GM19438 (cell line): ENCODE data around the gene RBM33.

Source experiments
- ATAC-seq: cut with Tn5 transposase; IDR thresholded peaks from one replicate; pipeline ENCODE4 v1.9.1; 2021; ENCODE audit warnings: low read depth; ENCODE audit not compliant: unreplicated experiment

The RBM33 gene

GRCh38 chr7:155791836-155792235, 147.4 kb downstream of the RBM33 start:
- no peak for ATAC-seq

- ATAC-seq, result no peak
Observed at GRCh38 chr7:155792315-155792960, 148.0 kb downstream of the RBM33 start.

DNA sequence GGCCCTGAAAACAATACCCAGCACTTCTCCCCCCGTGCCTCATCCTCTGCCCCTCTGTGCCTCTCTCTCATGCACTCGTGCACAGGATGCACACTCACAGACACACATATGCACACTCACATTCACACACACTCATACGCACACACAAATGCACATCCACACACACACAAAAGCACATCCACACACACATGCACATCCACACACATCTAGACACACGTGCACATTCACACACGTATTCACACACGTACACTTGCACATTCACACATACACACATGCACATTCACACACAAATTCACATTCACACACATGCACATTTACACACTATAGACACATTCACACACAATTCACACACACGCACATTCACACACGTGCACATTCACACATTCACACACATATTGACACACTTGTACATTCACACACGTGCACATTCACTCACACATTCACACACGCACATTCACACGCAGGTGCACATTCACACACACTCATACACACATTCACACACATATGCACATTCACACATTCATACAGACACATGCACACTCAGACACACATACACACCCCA, 148.6 kb downstream of the RBM33 start:
- ATAC-seq, result no peak

DNA sequence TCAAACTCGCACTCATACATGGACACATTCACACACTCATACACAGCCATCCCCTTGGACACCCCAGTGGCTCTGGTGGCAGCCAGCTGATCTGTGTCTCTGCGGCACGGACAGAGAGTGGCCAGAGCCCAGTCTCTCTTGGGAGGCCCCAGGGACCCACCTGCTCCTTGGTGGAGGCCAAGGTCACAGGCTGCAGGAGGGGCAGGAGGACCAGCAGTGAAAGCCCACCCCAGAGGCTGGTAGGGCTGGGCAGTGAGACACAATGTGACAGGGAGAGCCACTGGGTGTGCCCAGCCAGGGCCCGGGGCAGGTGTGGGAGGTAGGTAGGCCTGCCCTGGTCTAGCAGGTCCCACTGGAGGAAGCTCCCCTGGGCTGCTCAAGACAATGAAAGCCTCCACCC, 149.3 kb downstream of the RBM33 start:
- ATAC-seq, result no peak

- no peak for ATAC-seq
Observed at GRCh38 chr7:155794196-155794595, 149.7 kb downstream of the RBM33 start.

DNA sequence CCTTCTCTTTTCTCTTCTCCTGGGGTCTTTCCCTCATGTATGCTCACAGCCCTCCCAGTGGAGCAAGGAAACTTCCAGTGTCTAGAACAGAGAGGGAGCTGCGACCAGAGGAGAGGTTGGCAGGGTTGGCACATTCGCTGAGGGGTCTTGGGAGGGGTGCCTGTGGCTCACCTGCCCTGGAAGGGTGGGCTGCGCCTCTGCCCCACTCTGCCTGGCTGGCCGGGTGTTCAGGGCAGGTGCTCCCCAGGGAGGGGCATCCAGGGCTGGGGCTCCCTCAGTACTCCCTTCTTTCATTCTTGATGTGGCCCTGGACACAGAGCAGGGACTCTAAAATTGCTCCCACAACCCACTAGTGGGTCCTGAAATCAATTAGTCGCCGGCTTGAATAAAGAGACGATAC, 150.9 kb downstream of the RBM33 start:
- no peak for ATAC-seq

GRCh38 chr7:155795951-155796350, 151.5 kb downstream of the RBM33 start:
- ATAC-seq, result no peak

DNA sequence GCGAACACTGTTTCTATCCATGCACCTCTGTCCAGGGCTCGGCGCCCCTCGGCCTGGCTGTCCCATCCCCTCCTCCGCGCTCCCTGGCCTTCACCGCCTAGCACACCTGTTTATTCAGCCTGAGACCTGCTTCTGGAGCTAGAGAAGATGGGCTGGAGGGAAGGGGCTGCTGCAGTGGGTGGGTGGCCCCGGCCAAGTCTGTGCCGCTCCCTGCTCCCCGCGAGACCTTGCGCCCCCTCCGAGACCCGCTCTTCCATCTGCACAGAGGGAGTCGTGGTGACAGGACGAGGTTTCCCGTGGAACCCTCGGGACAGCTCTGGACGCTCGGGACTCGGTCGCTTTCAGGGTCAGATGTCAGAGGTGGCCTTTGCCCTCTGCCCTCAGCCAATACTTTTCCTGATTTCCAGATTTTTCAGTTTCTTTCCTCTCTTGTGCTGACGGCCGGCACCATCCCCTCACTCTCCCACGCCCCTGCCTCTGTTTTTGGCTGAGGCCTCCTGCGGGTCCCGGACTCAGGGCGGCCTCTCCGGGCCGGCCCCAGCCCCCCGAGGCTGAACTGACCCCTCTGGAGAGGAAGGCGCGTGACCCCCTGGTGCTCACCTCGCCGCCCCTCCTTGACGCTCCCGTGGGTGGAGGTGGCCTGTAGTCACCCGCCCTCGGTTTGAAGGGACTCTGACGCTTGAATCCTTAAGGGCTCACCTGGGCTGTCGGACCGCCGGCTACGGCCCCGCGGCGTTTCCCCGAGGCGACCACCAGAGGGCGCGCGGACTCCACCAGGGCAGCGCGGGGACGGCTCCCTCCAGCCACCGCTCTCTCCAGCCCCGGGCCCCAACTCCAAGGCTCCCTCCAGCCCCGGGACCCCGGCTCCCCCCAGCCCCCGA, 152.2 kb downstream of the RBM33 start:
- peak; percentile 67 for ATAC-seq

DNA sequence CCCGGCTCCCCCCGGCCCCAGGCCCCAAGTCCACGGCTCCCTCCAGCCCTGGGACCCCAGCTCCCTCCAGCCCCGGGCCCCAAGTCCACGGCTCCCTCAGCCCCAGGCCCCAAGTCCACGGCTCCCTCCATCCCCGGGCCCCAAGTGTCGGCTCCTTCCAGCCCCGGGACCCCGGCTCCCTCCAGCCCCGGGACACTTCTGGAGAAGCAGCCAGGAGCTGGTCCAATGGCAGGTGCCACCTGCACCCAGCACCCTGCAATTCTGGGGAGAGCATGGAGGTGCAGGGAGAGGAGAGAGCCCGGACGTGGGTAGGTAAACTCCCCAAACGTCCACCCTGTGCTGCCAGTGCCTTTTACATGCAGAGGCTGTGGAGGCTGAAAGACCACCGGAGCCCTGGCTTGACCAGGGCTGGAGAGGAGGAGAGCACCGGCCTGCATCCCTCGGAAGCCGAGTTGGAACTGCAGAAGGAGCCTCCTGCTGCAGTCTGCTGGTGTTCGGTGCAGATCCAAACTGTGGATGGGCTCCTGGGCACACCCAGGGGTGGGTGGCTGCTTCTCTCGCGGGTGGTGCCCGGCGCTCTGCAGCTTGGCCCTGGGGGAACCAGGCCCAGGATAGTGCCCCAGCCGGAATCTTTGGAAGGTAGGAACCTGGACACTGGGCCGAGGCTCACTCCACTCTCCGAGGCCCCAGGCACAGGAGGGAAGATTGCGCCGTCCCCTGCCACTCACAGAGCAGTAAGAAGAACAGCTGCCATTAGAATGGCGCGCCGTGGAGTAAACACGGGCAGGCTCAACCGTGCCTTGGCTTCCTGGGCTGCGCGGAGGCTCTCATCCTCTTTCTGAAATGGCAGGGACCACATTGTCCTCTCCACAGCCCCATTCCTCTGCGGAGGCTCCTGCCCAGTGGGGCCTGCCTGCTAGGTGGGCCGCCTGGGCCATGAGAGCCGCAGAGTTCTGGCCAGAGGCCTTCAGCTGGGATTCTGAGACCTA, 153.1 kb downstream of the RBM33 start:
- peak; percentile 11 for ATAC-seq

DNA sequence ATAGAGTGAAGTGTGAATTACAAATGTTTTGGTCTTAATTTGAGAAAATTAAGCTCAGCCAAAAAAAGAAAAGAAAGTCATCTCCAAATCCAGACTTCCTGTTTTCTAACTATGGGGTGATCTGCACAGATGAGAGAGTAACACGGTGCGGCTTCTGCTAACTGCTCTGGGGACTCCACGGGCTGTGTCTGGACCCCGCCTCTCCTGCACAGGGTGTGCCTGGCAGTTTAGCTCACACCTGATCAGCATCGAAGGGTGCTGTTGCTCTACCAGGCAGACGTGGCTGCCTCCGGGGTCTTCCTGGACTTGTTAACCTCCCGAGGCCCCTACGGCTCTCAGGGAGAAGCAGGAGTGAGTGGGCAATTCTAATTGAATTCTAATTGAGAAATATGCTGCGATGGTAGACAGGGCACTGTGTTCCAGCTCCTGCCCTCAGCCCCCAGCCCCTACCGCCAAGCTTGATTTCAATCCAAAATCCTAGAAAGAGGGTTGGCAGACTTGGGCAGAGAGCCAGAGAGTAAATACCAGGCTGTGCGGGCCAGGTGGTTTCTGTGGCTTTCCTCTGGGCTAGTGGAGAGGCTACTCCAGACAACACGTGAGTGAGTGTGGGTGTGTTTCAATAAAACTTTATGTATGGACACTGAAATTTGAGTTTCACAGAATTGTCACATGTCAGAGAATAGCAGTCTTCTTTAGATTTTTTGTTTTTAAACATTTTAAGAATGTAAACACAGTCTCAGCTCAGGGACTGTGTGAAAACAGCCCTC, 154.4 kb downstream of the RBM33 start:
- ATAC-seq, result no peak

DNA sequence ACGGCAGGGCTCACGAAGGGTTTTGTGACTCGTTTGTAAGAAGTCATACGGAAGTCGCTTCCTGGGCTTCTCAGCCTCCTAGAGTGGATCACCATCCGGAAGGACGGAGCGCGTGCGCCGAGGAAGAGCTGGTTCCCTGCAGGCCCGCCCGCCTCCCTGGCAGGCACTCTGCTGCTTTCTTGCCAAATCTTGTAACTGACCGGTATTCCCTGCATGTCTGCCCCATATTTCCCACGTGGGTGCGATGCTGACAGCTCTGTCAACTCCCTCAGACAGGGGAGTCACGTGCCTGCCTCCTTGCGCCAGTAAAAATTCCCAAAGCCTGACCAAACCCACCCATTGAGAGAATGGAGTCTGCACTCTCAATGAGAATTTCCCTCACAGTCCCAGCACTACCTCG, 155.1 kb downstream of the RBM33 start:
- no peak for ATAC-seq

GRCh38 chr7:155800301-155800700, 155.8 kb downstream of the RBM33 start:
- ATAC-seq, result no peak

DNA sequence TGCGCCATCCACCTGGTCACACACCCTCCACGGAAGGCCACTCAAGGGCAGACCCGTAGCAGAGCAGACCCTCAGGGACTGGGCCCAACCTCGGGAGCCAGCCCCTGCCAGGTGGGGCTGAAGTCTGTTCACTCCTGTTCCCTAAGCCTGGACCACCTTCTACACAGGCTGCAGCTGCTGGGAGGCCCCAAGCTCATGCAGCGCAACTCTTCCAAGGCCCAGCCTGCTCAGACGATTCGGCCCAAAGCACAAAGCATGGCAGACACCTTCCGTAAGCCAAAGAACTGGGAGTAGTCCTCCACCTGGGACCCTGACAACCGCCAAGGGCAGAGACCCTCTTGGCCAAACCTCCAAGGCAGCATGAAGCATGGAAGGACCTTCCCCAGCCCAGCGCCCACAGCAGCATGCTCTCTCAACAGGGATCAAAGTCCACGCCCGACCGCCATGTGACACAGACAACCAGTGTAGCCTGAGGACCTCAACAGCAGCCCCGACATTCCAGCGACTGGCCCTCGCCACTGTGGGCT, 156.3 kb downstream of the RBM33 start:
- no peak for ATAC-seq

GRCh38 chr7:155802291-155802690, 157.8 kb downstream of the RBM33 start:
- no peak for ATAC-seq

DNA sequence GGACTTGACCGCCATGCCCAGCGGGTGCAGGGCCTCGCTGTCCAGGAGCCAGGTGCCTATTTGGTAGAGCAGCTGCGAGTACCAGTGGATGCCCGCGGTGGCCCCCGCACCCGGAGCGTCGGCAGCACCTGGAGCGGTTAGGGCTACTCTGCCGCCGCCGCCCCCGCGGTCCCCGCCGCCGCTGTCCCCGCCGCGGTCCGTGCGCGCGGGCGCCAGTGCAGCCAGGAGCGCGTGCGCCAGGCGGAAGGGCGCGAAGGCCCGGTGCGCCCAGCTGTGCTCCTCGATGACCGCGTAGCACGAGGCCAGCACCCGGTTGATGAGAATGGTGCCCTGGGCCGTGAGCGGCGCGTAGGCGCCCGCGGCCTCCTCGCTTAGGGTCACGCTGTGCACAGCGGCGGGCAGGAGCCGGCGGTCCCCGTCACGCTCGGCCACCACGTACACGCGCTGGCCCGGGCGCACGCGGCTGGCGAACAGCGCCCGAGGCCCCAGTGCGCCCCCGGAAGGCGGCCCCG, 158.5 kb downstream of the RBM33 start:
- no peak for ATAC-seq

DNA sequence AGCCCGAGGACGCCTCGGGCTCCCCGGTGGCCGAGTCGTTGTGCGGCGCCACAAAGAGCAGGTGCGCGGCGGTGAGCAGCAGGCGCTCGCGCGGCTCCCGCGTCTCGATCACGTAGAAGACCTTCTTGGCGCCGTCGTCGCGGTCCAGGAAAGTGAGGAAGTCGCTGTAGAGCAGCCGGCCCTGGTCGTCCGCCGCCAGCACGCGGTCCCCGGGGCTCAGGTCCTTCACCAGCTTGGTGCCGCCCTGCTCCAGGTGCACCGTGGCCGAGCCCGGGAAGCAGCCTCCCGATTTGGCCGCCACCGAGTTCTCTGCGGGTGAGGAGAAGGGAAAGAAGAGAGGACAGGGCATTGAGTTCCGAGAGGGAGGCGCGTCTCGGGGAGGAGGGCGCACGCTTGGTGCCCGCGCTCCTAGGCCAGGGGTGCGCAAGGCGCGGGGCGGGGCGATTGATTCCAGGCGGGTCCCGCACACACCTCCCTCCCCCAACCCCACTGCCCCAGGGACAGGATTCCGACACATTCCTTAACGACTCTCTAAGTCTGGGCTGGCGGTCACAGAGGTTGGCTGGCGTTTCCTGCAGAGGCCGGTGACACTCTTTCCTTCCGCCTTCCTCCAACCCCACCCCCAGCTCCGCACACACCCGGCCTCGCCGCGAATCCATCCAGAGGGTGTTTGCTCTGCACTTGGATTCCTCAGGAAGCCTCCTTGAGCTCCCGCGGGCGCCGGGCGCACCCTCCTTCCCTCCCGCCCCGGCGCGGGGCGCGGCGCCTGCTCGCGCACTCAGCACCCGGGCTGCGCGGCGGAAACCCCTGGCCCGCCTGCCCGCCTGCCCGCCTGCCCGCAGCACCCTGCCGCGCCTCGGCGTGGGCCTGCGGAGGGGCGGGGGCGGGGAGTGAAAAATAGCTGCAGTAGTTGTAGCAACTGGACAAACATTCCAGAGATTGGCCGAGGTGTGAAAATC, 159.2 kb downstream of the RBM33 start:
- no peak for ATAC-seq

DNA sequence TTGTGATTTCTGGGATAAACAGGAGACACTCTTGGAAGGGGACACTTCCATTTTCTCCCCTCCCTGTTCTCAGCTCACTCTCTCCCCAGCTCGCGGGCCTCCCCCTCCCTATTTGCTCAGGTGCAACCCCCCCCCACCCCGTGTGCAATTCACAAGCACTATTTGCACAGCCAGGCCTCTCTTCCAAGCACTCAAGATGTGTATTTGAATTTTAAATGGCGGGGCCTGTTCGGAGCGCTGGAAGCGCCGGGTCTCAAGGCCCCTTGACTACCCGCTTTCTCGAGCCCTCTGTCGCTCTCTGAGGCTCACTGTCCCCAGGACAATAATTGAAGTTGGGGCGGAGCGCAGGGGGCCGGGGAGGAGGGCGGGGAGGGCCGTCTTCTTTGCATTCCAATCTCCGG, 160.0 kb downstream of the RBM33 start:
- no peak for ATAC-seq
